GDM1 (cell line): ENCODE results near the gene STPG3.
A peak's percentile ranks its signal among the peaks of the same experiment; 100 is the strongest.
"Not testable (repeated sequence)": the region's sequence is repeated elsewhere in the genome, so short reads cannot be mapped to it uniquely, and the experiment has no call there.

Experiments
- DNase-seq: peaks from one replicate; lab custom pipeline; 2025; lab: John Stamatoyannopoulos, UW

The STPG3 gene

GRCh38 chr9:137245450-137246421 lies 5.3 kb upstream of the STPG3 start:
- DNase-seq: no peak

DNA sequence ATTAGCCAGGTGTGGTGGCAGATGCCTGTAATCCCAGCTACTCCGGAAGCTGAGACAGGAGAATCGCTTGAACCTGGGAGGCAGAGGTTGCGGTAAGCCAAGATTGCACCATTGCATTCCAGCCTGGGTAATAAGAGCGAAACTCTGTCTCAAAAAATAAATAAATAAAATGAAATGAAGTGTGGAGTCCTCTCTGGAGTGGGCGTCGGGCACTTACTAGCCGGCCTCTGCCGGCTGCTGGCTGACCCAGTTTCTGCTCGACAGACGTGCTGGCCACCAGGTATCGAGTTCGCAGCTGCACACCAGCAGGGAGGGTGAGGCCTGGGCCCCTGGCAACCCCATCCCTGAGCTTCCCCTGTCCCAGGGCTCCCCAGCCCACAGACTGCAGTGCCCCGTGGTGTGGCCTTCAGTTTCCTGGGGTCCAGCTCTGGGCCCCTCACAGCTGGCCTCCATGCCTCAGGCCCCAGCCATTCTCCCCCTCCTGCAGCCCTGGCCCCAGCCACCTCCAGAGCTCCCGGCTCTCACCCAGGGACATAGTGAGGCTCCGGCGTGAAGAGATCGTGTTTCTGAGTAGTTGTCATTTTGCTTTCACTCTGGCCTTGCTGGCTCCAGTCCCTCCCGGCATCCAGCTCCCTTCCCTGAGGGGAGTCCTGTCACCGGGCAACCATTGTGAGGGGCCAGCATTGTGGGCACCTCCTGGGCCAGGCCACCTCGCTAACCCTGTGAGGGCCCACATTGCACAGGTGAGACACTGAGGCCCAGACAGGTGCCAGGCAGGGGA lies 3.8 kb upstream of the STPG3 start:
- DNase-seq: no peak

- DNase-seq: no peak
These were observed 3.2 kb upstream of the STPG3 start for GRCh38 chr9:137247916-137248175.

DNA sequence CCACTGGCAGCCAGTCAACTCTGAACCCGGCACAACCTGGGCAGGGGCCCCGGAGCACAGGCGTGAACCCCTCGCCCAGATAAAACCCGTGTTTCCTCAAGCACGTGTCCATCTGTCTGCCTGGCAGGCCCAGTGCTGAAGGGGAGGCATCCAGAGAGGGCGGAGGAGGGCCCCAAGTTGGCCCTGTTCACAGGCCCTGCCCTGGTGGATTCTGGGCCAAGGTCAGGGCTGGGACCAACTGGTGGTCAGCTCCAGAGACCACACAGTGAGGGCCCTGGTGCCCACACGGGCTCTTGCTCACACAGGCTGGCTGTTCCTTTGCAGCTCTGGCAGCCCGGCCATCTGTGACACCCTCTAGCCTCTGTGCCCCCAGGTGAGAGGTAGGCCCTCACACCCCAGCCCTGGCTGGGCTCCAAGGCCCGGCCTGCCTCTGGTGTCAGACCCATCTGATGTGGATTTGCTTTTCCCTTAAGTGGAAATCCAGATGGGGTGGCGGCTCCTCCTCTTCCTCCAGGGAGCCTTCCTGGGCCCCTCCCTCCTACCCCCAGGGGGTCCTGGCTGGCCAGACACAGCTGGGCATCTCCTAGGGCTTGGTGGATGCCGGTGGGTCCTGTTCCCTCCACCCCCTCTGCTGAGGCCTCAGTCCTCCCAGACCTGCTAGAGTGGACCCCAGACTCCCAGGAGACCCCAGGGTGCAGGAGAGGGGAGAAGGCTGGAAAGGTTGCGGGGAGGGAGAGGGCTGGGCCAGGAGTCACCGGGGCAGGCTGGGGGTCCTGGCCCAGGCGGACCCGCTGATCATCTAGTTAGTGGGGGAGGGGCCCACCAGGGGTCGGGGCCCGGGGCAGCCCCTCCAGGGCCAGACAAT lies 525 bp upstream of the STPG3 start:
- DNase-seq: no peak

DNA sequence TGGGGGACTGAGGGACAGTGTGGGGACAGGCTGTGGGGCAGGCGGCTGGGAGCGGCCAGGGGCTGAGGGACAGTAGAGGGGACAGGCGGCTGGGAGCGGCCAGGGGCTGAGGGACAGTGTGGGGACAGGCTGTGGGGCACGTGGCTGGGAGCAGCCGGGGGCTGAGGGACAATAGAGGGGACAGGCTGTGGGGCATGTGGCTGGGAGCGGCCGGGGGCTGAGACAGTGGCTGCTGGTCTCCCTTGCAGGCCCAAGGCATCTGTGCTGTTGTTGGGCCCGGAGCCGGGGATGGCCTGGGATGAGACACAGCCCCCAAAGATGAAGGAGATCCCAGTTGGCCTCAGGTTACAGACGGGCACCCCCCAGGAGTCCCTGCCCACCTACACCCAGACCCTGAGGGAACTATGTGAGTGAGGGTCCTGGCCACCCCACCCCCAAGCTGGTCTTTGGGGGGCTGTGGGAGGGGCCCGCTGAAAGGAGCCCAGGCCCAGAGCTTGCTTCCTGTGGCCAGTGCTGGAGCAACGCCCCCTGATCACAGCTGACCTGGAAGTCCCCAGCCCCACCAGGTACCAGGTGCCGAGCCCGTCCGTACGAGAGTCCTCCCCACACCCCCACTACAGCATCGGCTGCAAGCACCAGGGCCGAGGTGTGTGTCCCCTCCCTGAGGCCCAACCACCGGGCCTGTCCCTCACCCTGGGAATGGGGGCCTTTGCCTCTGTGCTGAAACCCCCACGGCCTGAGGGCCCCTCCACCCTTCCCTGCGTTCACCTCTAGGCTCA lies 593 bp downstream of the STPG3 start:
- no peak for DNase-seq

GRCh38 chr9:137252555-137253506 lies 1.7 kb downstream of the STPG3 start:
- no peak for DNase-seq

DNA sequence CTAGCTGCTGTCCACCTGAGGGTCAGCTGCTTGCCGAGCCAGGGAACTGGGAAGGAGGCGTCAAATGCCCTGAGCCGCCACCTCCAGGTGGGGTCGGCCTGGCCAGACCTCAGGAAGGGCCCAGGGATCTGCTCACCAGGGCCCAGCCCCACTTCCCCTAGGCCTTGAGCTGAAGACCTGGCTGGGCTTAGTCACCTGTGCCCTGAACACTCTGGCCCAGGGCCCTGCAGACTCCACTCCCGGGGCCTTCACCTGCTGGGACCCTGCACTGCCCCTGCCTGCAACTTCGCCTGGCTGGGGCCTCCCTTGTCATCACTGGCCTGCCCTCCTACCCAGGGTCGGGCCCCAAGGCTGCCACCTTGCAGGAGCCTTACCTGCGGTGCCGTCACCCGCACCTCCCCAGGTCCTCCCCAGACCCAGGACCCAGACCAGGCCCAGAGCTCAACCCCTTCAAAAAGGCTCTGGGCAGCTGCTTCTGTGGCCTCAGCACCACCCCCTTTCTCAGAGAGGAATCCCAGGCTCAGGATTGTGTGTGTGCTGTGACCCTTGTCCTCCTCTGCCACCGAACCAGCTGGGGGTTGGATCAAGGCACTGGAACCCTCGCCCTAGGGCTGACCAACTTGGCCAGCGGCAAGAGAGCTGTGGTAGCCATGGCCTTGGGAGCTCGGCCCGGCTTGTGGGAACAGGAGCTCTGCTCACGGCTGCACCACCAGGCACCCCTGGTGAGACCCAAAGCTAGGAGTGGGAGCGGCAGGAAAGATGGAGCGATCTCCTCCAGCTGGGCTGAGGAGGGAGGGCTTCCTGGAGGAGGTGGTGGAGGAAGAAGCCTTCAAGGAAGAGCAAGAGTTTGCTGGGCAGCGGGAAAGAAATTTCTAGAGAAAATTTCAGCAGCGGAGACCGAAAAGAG lies 2.9 kb downstream of the STPG3 start:
- no peak for DNase-seq

- peak; percentile 85 for DNase-seq
These were observed 3.8 kb downstream of the STPG3 start, which contains the start of gene NELFB for GRCh38 chr9:137254624-137255447. Gene NELFB, plus strand, starts transcription at chr9:137255327.

- DNase-seq: no peak
These were observed 4.5 kb downstream of the STPG3 start for GRCh38 chr9:137255448-137256114.

DNA sequence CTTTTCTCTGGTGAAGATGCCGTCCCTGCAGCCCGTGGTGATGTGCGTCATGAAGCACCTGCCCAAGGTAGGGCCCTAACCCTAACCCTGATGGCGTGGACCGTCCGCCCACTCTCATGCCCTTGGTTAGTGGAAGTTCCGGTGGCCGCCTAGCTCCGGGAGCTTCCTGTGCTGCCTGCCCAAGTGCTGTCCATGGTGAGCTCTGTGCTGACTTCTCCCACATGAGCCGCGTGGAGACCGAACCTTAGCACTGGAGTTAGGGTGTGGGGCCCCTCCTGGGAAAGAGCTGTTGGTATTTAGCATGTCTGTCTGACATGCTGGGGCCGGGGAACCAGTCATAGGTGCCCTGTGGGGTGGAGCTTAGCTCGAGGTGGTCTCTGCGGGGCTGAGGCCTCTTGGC lies 5.3 kb downstream of the STPG3 start:
- no peak for DNase-seq

DNA sequence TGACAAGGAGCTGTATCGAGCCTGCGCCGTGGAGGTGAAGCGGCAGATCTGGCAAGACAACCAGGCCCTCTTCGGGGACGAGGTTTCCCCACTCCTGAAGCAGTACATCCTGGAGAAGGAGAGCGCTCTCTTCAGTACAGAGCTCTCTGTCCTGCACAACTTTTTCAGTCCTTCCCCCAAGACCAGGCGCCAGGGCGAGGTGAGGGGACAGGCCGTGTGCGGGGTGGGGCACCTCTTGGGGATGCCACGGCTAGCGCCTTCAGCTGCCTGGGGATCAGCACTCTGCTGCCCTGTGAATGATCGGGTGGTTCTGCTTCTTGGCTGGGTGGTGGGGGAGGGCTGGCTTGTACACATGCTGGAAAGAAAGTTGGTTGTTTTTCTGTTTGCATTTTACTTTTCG lies 5.8 kb downstream of the STPG3 start:
- DNase-seq: no peak

DNA sequence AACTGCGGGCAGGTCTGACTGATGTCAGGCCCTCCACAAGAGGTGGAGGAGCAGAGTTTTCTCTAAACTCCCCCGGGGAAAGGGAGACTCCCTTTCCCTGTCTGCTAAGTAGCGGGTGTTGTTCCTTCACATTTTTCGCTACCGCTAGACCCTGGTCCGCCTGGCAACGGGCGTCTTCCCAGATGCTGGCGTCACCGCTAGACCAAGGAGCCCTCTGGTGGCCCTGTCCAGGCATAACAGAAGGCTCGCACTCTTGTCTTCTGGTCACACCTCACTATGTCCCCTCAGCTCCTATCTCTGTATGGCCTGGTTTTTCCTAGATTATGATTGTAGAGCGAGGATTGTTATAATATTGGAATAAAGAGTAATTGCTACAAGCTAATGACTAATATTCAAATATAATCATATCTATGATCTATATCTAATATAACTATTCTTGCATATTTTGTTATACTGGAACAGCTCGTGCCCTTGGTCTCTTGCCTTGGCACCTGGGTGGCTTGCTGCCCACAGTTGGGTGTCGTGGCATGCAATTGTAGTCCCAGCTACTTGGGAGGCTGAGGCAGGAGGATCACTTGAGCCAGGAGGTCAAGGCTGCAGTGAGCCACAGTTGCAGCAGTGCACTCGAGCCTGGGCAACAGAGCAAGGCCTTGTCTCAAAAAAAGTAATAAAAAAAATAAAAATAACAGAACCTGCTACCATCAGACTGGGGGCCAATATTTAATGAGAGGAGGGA lies 11.3 kb downstream of the STPG3 start:
- DNase-seq: not testable (repeated sequence)

- no peak for DNase-seq
These were observed 11.8 kb downstream of the STPG3 start for GRCh38 chr9:137262909-137263285.

- DNase-seq: no peak
These were observed 12.4 kb downstream of the STPG3 start for GRCh38 chr9:137263506-137263905.

- DNase-seq: no peak
These were observed 13.0 kb downstream of the STPG3 start for GRCh38 chr9:137264067-137264466.

DNA sequence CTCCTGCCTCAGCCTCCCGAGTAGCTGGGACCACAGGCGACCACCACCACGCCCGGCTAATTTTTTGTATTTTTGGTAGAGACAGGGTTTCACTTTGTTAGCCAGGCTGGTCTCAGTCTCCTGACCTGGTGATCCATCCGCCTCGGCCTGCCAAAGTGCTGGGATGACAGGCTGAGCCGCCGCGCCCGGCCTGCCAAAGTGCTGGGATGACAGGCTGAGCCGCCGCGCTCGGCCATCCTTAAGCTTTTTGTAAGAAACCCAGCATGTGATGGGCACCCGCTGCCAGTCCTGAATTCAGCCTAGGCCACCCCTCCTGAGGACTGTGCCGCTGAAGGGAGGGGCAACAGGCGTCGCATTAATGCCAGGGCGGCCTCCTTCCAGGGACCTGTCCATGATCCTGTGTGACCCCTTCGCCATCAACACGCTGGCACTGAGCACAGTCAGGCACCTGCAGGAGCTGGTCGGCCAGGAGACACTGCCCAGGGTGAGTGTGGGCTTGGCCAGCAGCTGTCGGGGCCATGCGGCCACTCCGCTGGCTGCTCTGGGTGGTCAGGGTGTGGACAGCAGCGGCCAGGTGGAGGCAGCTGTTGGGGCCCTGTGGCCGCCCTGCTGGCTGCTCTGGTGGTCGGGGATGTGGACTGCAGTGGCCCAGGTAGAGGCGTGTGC lies 14.5 kb downstream of the STPG3 start:
- no peak for DNase-seq

DNA sequence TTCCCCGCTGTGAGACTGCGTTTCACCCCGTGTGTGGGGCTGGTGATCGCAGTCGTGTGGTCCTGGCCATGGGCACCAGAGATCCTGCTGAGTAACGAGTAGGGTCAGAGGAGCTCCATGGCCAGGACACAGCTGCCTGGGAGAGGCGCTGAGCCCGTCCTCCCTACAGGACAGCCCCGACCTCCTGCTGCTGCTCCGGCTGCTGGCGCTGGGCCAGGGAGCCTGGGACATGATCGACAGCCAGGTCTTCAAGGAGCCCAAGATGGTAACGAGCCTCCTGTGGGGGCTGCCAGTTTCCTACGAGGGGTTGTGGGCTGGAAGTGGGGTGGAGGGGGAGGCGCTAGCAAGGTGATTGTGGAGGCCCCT lies 15.1 kb downstream of the STPG3 start:
- DNase-seq: no peak
